K562 (cell line): ENCODE results near the gene PLEKHA6. TPM values are rescaled to one million over a fixed set of nuclear protein-coding genes. Genes with fewer than 3 reads are reported as not detected.

Experiments used
- ATAC-seq: fragments of 200-7000 bp; cut with Tn5 transposase; 3 replicates; pipeline ENCODE4 v1.9.1; 2020; ENCODE audit warnings: moderate library complexity
- BruUV-seq: library from RNA; stranded (reverse); fragments of 400-500 nt; replicated peaks from 2 replicates; lab custom pipeline; 2021; lab: Mats Ljungman, UMichigan
- CTCF ChIA-PET: fragments of 300-600 bp; formaldehyde crosslinking; extraction: SDS; loops from one replicate; lab custom pipeline; 2021; ENCODE audit warnings: low intra/inter-chr PET ratio; lab: Yijun Ruan, JAX
- POLR2A ChIA-PET: fragments of 300-600, 350-650 bp; sonication (Branson Sonifier 250); formaldehyde crosslinking; extraction: SDS; loops from one replicate; lab custom pipeline; 2021; ENCODE audit warnings: antibody characterized with exemption, inconsistent platforms; lab: Yijun Ruan, JAX
- DNase-seq, 4 experiments: peaks; one replicate each; pipeline versions ENCODE4 v3.0.0 to v3.0.0-alpha.2; 2011 to 2018; ENCODE audit warnings: low spot score in 3 of 4, mixed read lengths in 3 of 4; ENCODE audit errors: extremely low read depth in 1 of 4
- FAIRE-seq: peaks from 2 replicates; lab custom pipeline; 2011; peaks lifted over from hg19 to GRCh38; lab: Jason Lieb, UNC
- H2AFZ ChIP-seq: 2 replicates; pipeline ENCODE4 v1.6.0; 2011; ENCODE audit warnings: low read depth, low read length, control low read depth, inconsistent platforms
- H3K27ac ChIP-seq: fragments of 200-600 bp; 3 replicates; pipeline ENCODE4 v1.8.0; 2011; ENCODE audit warnings: low read depth, mild to moderate bottlenecking, control low read depth, inconsistent platforms, low read length, moderate library complexity, mixed read lengths; ENCODE audit errors: extremely low read depth
- H3K27me3 ChIP-seq, 2 experiments: fragments of 300-600 bp in 1 of 2; 2 replicates in 1 of 2; 3 replicates in 1 of 2; pipeline versions ENCODE4 v1.6.0 to v1.8.0; 2011; ENCODE audit warnings: inconsistent platforms in 2 of 2, low read length in 2 of 2, mild to moderate bottlenecking in 1 of 2, mixed read lengths in 1 of 2, moderate library complexity in 1 of 2; ENCODE audit not compliant: control insufficient read depth in 2 of 2, insufficient read depth in 2 of 2
- H3K36me3 ChIP-seq: fragments of 300-600 bp; 3 replicates; pipeline ENCODE4 v1.8.0; 2011; ENCODE audit warnings: mild to moderate bottlenecking, low read length, inconsistent platforms; ENCODE audit not compliant: control insufficient read depth, insufficient read depth
- H3K4me1 ChIP-seq, 2 experiments: fragments of 200-600 bp in 1 of 2; replicated peaks in 1 of 2; 2 replicates in 1 of 2; 3 replicates in 1 of 2; pipeline versions ENCODE4 v1.5.1 to v1.8.0; 2011; ENCODE audit warnings: inconsistent platforms in 2 of 2, low read length in 2 of 2, mild to moderate bottlenecking in 1 of 2, mixed read lengths in 1 of 2, moderate library complexity in 1 of 2; ENCODE audit not compliant: control insufficient read depth in 2 of 2, insufficient read depth in 2 of 2
- H3K4me2 ChIP-seq: 2 replicates; pipeline ENCODE4 v1.6.1; 2011; ENCODE audit warnings: low read length, control low read depth, inconsistent platforms, mixed read lengths; ENCODE audit not compliant: insufficient read depth
- H3K4me3 ChIP-seq: fragments of 200-600 bp; sonication (generic), shearing (Covaris generic); 2 replicates; pipeline ENCODE4 v1.5.1; 2016; ENCODE audit warnings: control low read depth, inconsistent platforms
- H3K79me2 ChIP-seq: fragments of 200-600 bp; 3 replicates; pipeline ENCODE4 v1.8.0; 2011; ENCODE audit warnings: low read length, inconsistent platforms; ENCODE audit not compliant: control insufficient read depth, insufficient read depth
- H3K9ac ChIP-seq, 2 experiments: 2 replicates each; pipeline versions ENCODE4 v1.6.0 to v1.6.1; 2011; ENCODE audit warnings: low read depth in 2 of 2, low read length in 2 of 2, control low read depth in 1 of 2, inconsistent platforms in 1 of 2, mild to moderate bottlenecking in 1 of 2, mixed read lengths in 1 of 2; ENCODE audit not compliant: insufficient read depth in 1 of 2
- H3K9me1 ChIP-seq: one replicate; pipeline ENCODE4 v1.6.0; 2011; ENCODE audit warnings: inconsistent platforms, mild to moderate bottlenecking, low read length, moderate library complexity; ENCODE audit not compliant: control insufficient read depth, insufficient read depth
- H3K9me3 ChIP-seq: replicated peaks from 2 replicates; pipeline ENCODE4 v1.5.1; 2011; ENCODE audit warnings: low read depth, low read length, inconsistent platforms; ENCODE audit not compliant: control insufficient read depth, insufficient read depth
- H4K20me1 ChIP-seq: replicated peaks from 2 replicates; pipeline ENCODE4 v1.6.1; 2011; ENCODE audit warnings: low read length, inconsistent platforms, mixed read lengths; ENCODE audit not compliant: control insufficient read depth, insufficient read depth
- CBFB ChIP-seq: sonication (generic); formaldehyde crosslinking; IDR thresholded peaks from 2 replicates; pipeline ENCODE4 v1.4.0; 2020; ENCODE audit warnings: mild to moderate bottlenecking, missing genetic modification reagents
- MEIS2 ChIP-seq: fragments of 450-650 bp; IDR thresholded peaks from 2 replicates; pipeline ENCODE4 v1.6.1; 2014; ENCODE audit warnings: mild to moderate bottlenecking; ENCODE audit not compliant: partially characterized antibody
- TSC22D4 ChIP-seq: fragments of 450-650 bp; IDR thresholded peaks from 2 replicates; pipeline ENCODE4 v1.6.1; 2016; ENCODE audit warnings: missing genetic modification characterization, missing biosample characterization, control low read depth
- ZBTB49 ChIP-seq: sonication (generic); formaldehyde crosslinking; IDR thresholded peaks from 2 replicates; pipeline ENCODE4 v1.8.0; 2022; ENCODE audit warnings: missing genetic modification reagents, mild to moderate bottlenecking, borderline replicate concordance
- WGBS: fragments of 100-300 bp; shearing (Covaris generic); methylation state at CpG from one replicate; pipeline ENCODE4 v1.1.6; 2016; ENCODE audit warnings: low coverage, mixed read lengths; ENCODE audit not compliant: insufficient coverage; ENCODE audit errors: missing lambda C conversion rate; 5-methylcytosine and 5-hydroxymethylcytosine counted together
- in situ Hi-C: fragments of 300-500 bp; cut with MboI; formaldehyde crosslinking; loops from 4 replicates; pipeline ENCODE4 v1.15.0; 2018; ENCODE audit warnings: inconsistent platforms, mixed read lengths
- intact Hi-C: fragments of 100-400 bp; cut with micrococcal nuclease; formaldehyde crosslinking; loops from 2 replicates; pipeline ENCODE4 v1.14.2; 2022
- polyA plus RNA-seq, 8 experiments: library from polyadenylated mRNA; depleted of rRNA in 4 of 8; stranded (reverse) in 5 of 8; unstranded in 3 of 8; fragments of >200 nt; fragmentation: Nextera tagmentation in 2 of 8; fragmentation: Illumina TruSeq in 1 of 8; extraction: Ambion mirVana in 2 of 8; extraction: Trizol in 1 of 8; gene quantifications; 2 replicates each; pipeline versions ENCODE4 v1.2.1 to v1.2.3, GENCODE V29; 2011 to 2014; ENCODE audit warnings: inconsistent platforms in 1 of 8, missing spikeins in 1 of 8
- total RNA-seq, 7 experiments: library from RNA; depleted of rRNA in 6 of 7; stranded (reverse); fragments of >200 nt in 6 of 7; fragmentation: Illumina TruSeq in 2 of 7; extraction: Trizol in 2 of 7; gene quantifications; 2 replicates each; pipeline versions ENCODE4 v1.2.1 to v1.2.3, GENCODE V29; 2011 to 2021; ENCODE audit warnings: low replicate concordance in 1 of 7

The PLEKHA6 gene
- total and polyA plus RNA-seq, 9 of the 15 experiments (the other 6 are each of a cell fraction or from before 2014, with no cell fraction given): under 0.01 to 0.33 (median 0.01) TPM; not detected in 4

- 7% methylated on average over 3 of the region's 3 CpGs for WGBS
- no peak for ATAC-seq
- BruUV-seq: no TSS peak
- H3K4me2 ChIP-seq: no peak overlapping the region
- ChIA-PET CTCF (no interaction called here), POLR2A (interaction anchor here (2.5 kb wide), 1 partner anchor 8 kb away, joined by 13 read pairs; the partner anchor contains the start of gene REN)
- FAIRE-seq: no peak
- H3K9me1 ChIP-seq: no peaks in the 10 kb centered on the region
- TF ChIP-seq TSC22D4 (tag): no peak
- no peaks in the 10 kb centered on the region for H3K79me2 ChIP-seq
- no peaks in the 10 kb centered on the region for H4K20me1 ChIP-seq
- H3K27ac ChIP-seq: no peak overlapping the region
- in situ Hi-C loops (loop anchor here (10.0 kb wide), 1 partner anchor 330 kb away; no protein-coding TSS in a partner anchor), intact Hi-C loops (no loop called here)
- DNase-seq: no peak
- H3K27me3 ChIP-seq: peaks cover 5 to 12% of the 10 kb centered on the region in 2 experiments; a peak in 4 of 5 replicates
- no peak overlapping the region for H2AFZ ChIP-seq
- no peak overlapping the region for H3K9ac ChIP-seq
- H3K36me3 ChIP-seq: no peaks in the 10 kb centered on the region
- H3K4me3 ChIP-seq: no peak overlapping the region
- H3K4me1 ChIP-seq: peaks cover 18 to 27% of the 10 kb centered on the region in 2 experiments; a peak in 4 of 5 replicates
- 0 out of 2 replicates have a peak, but pooled peaks cover under 1% of the 10 kb centered on the region for H3K9me3 ChIP-seq
Measured at GRCh38 chr1:204174958-204175357, 184.8 kb downstream of the PLEKHA6 start.

- in situ Hi-C loops (loop anchor here (10.0 kb wide), 1 partner anchor 332 kb away; no protein-coding TSS in a partner anchor), intact Hi-C loops (no loop called here)
- DNase-seq: no peak
- H2AFZ ChIP-seq: no peak overlapping the region
- WGBS: 0% methylated on average over 2 of the region's 2 CpGs
- BruUV-seq: no TSS peak
- no peaks in the 10 kb centered on the region for H3K79me2 ChIP-seq
- H3K9me1 ChIP-seq: no peaks in the 10 kb centered on the region
- H3K4me1 ChIP-seq: peaks cover 11 to 12% of the 10 kb centered on the region in 2 experiments; a peak in 4 of 5 replicates
- H3K27ac ChIP-seq: no peak overlapping the region
- no peaks in the 10 kb centered on the region for H4K20me1 ChIP-seq
- no peak overlapping the region for H3K4me3 ChIP-seq
- no peak overlapping the region for H3K9ac ChIP-seq
- no peak overlapping the region for H3K4me2 ChIP-seq
- TF ChIP-seq CBFB (CRISPR knock-in tag) (no peak), MEIS2 (no peak), ZBTB49 (no peak)
- TF ChIP-seq, all 486 proteins: peak for 0
- CTCF ChIA-PET: no interaction called here
- H3K27me3 ChIP-seq: peaks cover 4 to 5% of the 10 kb centered on the region in 2 experiments; a peak in 4 of 5 replicates
- H3K36me3 ChIP-seq: no peaks in the 10 kb centered on the region
- no peak for ATAC-seq
- POLR2A ChIA-PET: no interaction called here
- no peak for FAIRE-seq
- 0 out of 2 replicates have a peak, but pooled peaks cover 5% of the 10 kb centered on the region for H3K9me3 ChIP-seq
Measured at GRCh38 chr1:204172404-204173029, 187.2 kb downstream of the PLEKHA6 start.
